ENCODE results near the gene SPDYE6.

- TF ChIP-seq CTCF (conservative IDR thresholded peaks at IDR 0.05; ENCODE audit: low read depth, low read length) (no peak), EZH2 (IDR thresholded peaks at IDR 0.05; ENCODE audit: borderline replicate concordance, low read depth, low read length, poor library complexity, severe bottlenecking) (no peak)
Observed at GRCh38 chr7:102376964-102377466, 20.8 kb upstream of the SPDYE6 start.

Data from A673 (cell line).